Endodermal cell (in vitro differentiated cells): ENCODE measurements around the gene MINDY4. TPM values are rescaled to one million over a fixed set of nuclear protein-coding genes. Genes with fewer than 3 reads are reported as not detected.

ENCODE experiments used
- DNase-seq: peaks from one replicate; pipeline ENCODE4 v3.0.0-alpha.2; 2017
- H3K27ac ChIP-seq: 2 replicates; pipeline ENCODE4 v1.5.1; 2013; ENCODE audit warnings: mild to moderate bottlenecking, low read depth, low read length, moderate library complexity
- H3K27me3 ChIP-seq: 2 replicates; pipeline ENCODE4 v1.6.1; 2013; ENCODE audit warnings: mild to moderate bottlenecking, low read length, moderate library complexity; ENCODE audit not compliant: insufficient read depth, control insufficient read depth, poor library complexity, severe bottlenecking
- H3K36me3 ChIP-seq: 2 replicates; pipeline ENCODE4 v1.7.0; 2013; ENCODE audit warnings: mild to moderate bottlenecking, low read length, moderate library complexity; ENCODE audit not compliant: control insufficient read depth, insufficient read depth
- H3K4me1 ChIP-seq: one replicate; pipeline ENCODE4 v1.7.0; 2013; ENCODE audit warnings: low read length; ENCODE audit not compliant: control insufficient read depth, insufficient read depth
- H3K4me3 ChIP-seq: 2 replicates; pipeline ENCODE4 v1.5.1; 2013; ENCODE audit warnings: mild to moderate bottlenecking, low read length, moderate library complexity
- H3K9ac ChIP-seq: 2 replicates; pipeline ENCODE4 v1.6.1; 2013; ENCODE audit warnings: mild to moderate bottlenecking, low read length, moderate library complexity; ENCODE audit not compliant: poor library complexity, severe bottlenecking; ENCODE audit errors: extremely low read depth
- H3K9me3 ChIP-seq: 2 replicates; pipeline ENCODE4 v1.6.1; 2013; ENCODE audit warnings: mild to moderate bottlenecking, low read length, moderate library complexity; ENCODE audit not compliant: control insufficient read depth
- H3K27ac Mint-ChIP-seq: 2 replicates; pipeline ENCODE4 v1.8.0; 2020; ENCODE audit warnings: mixed read lengths
- H3K27me3 Mint-ChIP-seq: 2 replicates; pipeline ENCODE4 v1.8.0; 2021; ENCODE audit warnings: mild to moderate bottlenecking, mixed read lengths; ENCODE audit not compliant: insufficient read depth
- H3K36me3 Mint-ChIP-seq: 2 replicates; pipeline ENCODE4 v1.8.0; 2020; ENCODE audit warnings: low read depth, mixed read lengths
- H3K4me1 Mint-ChIP-seq: 2 replicates; pipeline ENCODE4 v1.8.0; 2020; ENCODE audit warnings: mixed read lengths
- H3K4me3 Mint-ChIP-seq: 2 replicates; pipeline ENCODE4 v1.8.0; 2020; ENCODE audit warnings: mild to moderate bottlenecking, moderate library complexity, mixed read lengths
- H3K9me3 Mint-ChIP-seq: 2 replicates; pipeline ENCODE4 v1.8.0; 2020; ENCODE audit warnings: mild to moderate bottlenecking, mixed read lengths
- CTCF ChIP-seq: fragments of 200-600 bp; sonication (generic); conservative IDR thresholded peaks from 2 replicates; pipeline ENCODE4 v1.5.0; 2021; ENCODE audit warnings: antibody characterized with exemption, mild to moderate bottlenecking
- WGBS, 2 experiments: methylation state at CpG; one replicate each; pipeline versions ENCODE4 v1.1.5 to v1.1.7; 2013; ENCODE audit warnings: missing lambda C conversion rate in 2 of 2, mixed read lengths in 1 of 2; ENCODE audit not compliant: insufficient coverage in 1 of 2, insufficient read length in 1 of 2; 5-methylcytosine and 5-hydroxymethylcytosine counted together
- total RNA-seq, 2 donors: library from RNA; stranded (reverse); fragmentation: NEBNext Ultra II Directional in 1 of 2; extraction: Animal tissue kit (Norgen Biotek cat#: 25700) in 1 of 2; gene quantifications; 2 replicates in 1 of 2; 3 replicates in 1 of 2; pipeline ENCODE4 v1.2.1, GENCODE V29; 2021

MINDY4 gene
- total RNA-seq, 2 donors from 2014 or later, result 7.2 to 8.1 TPM

- Mint-ChIP-seq H3K36me3 (no peaks in the 10 kb centered on the region), H3K4me3 (no peak overlapping the region), H3K4me1 (no peaks in the 10 kb centered on the region), H3K27me3 (peaks cover 23% of the 10 kb centered on the region), H3K27ac (no peak overlapping the region), H3K9me3 (peaks cover 7% of the 10 kb centered on the region)
- WGBS, 2 experiments, result 76 to 87% methylated on average over 3 to 7 of the region's 8 CpGs
- Histone ChIP-seq H3K9ac (no peak overlapping the region), H3K27me3 (peaks cover 26% of the 10 kb centered on the region), H3K36me3 (no peaks in the 10 kb centered on the region), H3K27ac (no peak overlapping the region), H3K4me1 (no peaks in the 10 kb centered on the region), H3K4me3 (no peak overlapping the region), H3K9me3 (peaks cover 6% of the 10 kb centered on the region)
- no peak for DNase-seq
- no peak for TF ChIP-seq CTCF
Measured at GRCh38 chr7:30941582-30942323, 170.5 kb downstream of the MINDY4 start.

Other genes with a start within 250 kb of the MINDY4 start
- 100 to 1,000 TPM; 113 to 121 TPM for gene GARS1, start 176.5 kb upstream of the MINDY4 start, total RNA-seq
- not detected for gene CRHR2, start 89.0 kb upstream of the MINDY4 start, total RNA-seq
- 1 to 10 TPM; 3.0 to 3.3 TPM for gene INMT, start 19.3 kb upstream of the MINDY4 start, total RNA-seq
- under 1 TPM; 0.26 to 0.91 TPM for gene AQP1, start 140.4 kb downstream of the MINDY4 start, total RNA-seq
- gene GHRHR, start 192.5 kb downstream of the MINDY4 start, total RNA-seq, result not detected